Panc1 (cell line): Measurements from ENCODE around the gene ZBTB20. TPM values are rescaled to one million over a fixed set of nuclear protein-coding genes. Genes with fewer than 3 reads are reported as not detected.
"Not testable (repeated sequence)": the region's sequence is repeated elsewhere in the genome, so short reads cannot be mapped to it uniquely, and the experiment has no call there.

Source experiments
- ATAC-seq: fragments of 200-7000 bp; cut with Tn5 transposase; 2 replicates; pipeline ENCODE4 v1.9.1; 2020; ENCODE audit warnings: mild to moderate bottlenecking, moderate library complexity
- BruUV-seq: library from RNA; stranded (reverse); fragments of 400-500 nt; replicated peaks from 2 replicates; lab custom pipeline; 2021; lab: Mats Ljungman, UMichigan
- CTCF ChIA-PET: fragments of 300-600 bp; sonication (Branson Sonifier 250); formaldehyde crosslinking; loops from one replicate; lab custom pipeline; 2022; ENCODE audit warnings: antibody characterized with exemption; lab: Charles Lee
- POLR2A ChIA-PET: fragments of 300-600 bp; sonication (Branson Sonifier 250); formaldehyde crosslinking; loops from one replicate; lab custom pipeline; 2022; ENCODE audit warnings: antibody characterized with exemption; lab: Charles Lee
- DNase-seq: peaks from one replicate; pipeline ENCODE4 v3.0.0-alpha.2; 2010; ENCODE audit warnings: low read depth, low spot score
- H3K27ac ChIP-seq: 2 replicates; pipeline ENCODE4 v1.5.1; 2011; ENCODE audit warnings: mild to moderate bottlenecking, low read length, inconsistent platforms
- H3K27me3 ChIP-seq: fragments of 200-500 bp; sonication (Bioruptor generic); 2 replicates; pipeline ENCODE4 v1.6.0; 2014; ENCODE audit warnings: low read length, inconsistent platforms; ENCODE audit not compliant: control insufficient read depth, insufficient read depth
- H3K36me3 ChIP-seq: fragments of 200-500 bp; sonication (Bioruptor generic); 2 replicates; pipeline ENCODE4 v1.5.1; 2014; ENCODE audit warnings: inconsistent platforms, mild to moderate bottlenecking, low read length, moderate library complexity; ENCODE audit not compliant: control insufficient read depth, insufficient read depth
- H3K4me1 ChIP-seq: 2 replicates; pipeline ENCODE4 v1.5.1; 2011; ENCODE audit warnings: inconsistent platforms, mild to moderate bottlenecking, low read length, moderate library complexity; ENCODE audit not compliant: control insufficient read depth, insufficient read depth
- H3K4me3 ChIP-seq, 2 experiments: 2 replicates each; pipeline ENCODE4 v1.5.1; 2011 to 2012; ENCODE audit warnings: low read depth in 2 of 2, low read length in 2 of 2, mild to moderate bottlenecking in 2 of 2, inconsistent platforms in 1 of 2, moderate library complexity in 1 of 2
- H3K9me3 ChIP-seq: fragments of 200-500 bp; sonication (Bioruptor generic); 2 replicates; pipeline ENCODE4 v1.5.1; 2014; ENCODE audit warnings: low read depth, mild to moderate bottlenecking, inconsistent platforms, low read length, moderate library complexity; ENCODE audit not compliant: control insufficient read depth, insufficient read depth
- POLR2AphosphoS5 ChIP-seq: IDR thresholded peaks from 2 replicates; pipeline ENCODE4 v1.6.1; 2012; ENCODE audit warnings: mild to moderate bottlenecking, low read depth, low read length, moderate library complexity
- SIN3A ChIP-seq: IDR thresholded peaks from 2 replicates; pipeline ENCODE4 v1.6.1; 2012; ENCODE audit warnings: low read depth, mild to moderate bottlenecking, low read length, moderate library complexity, borderline replicate concordance; ENCODE audit not compliant: insufficient read depth
- TCF7L2 ChIP-seq: IDR thresholded peaks from 2 replicates; pipeline ENCODE4 v1.6.1; 2011; ENCODE audit warnings: mild to moderate bottlenecking, low read depth, low read length, inconsistent platforms
- in situ Hi-C: cut with HindIII; loops from 2 replicates; pipeline ENCODE4 v1.10.0; 2016; ENCODE audit warnings: low sequenced_read_pairs, low pct_unique_long_range_greater_than_20kb
- intact Hi-C: fragments of 100-400 bp; cut with micrococcal nuclease; formaldehyde crosslinking; loops from one replicate; pipeline ENCODE4 v1.10.0; 2022; ENCODE audit not compliant: unreplicated experiment
- total RNA-seq: library from RNA; stranded (reverse); gene quantifications from one replicate; pipeline ENCODE4 v1.2.1, GENCODE V29; 2021; ENCODE audit not compliant: unreplicated experiment
- TF ChIP-seq, protein P1 (sequence below): fragments of 450-650 bp; IDR thresholded peaks from 2 replicates; pipeline ENCODE4 v1.5.1; 2017; ENCODE audit warnings: mild to moderate bottlenecking
- TF ChIP-seq, protein P2 (sequence below), 2 experiments: IDR thresholded peaks; 2 replicates each; pipeline ENCODE4 v1.6.1; 2011 to 2012; ENCODE audit warnings: low read depth in 2 of 2, control low read depth in 1 of 2, low read length in 1 of 2, mild to moderate bottlenecking in 1 of 2, moderate library complexity in 1 of 2; ENCODE audit not compliant: insufficient read depth in 1 of 2

Gene ZBTB20
- total RNA-seq, 1 experiment from 2014 or later = 4.1 TPM

DNA sequence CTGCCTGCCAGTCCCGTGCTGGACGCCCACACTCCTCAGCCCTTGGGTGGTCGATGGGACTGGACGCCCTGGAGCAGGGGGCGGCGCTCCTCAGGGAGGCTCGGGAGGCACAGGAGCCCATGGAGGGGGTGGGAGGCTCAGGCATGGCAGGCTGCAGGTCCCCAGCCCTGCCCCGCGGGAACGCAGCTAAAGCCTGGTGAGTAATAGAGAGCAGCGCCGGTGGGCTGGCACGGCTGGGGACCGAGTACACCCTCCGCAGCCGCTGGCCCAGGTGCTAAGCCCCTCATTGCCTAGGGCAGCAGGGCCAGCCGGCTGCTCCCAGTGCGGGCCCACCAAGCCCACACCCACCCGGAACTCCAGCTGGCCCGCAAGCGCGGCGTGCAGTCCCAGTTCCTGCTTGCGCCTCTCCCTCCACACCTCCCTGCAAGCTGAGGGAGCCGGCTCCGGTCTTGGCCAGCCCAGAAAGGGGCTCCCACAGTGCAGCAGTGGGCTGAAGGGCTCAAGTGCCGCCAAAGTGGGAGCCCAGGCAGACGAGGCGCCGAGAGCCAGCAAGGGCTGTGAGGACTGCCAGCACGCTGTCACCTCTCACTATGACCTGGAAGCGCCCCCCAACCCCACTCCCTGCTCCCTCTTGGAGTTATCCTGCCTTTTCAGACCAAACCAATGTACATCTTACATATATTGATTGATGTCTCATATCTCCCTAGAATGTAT lies 37.9 kb upstream of the ZBTB20 start:
- POLR2A ChIA-PET, H3K27ac ChIP-seq, BruUV-seq, H3K4me3 ChIP-seq, H3K4me1 ChIP-seq, ATAC-seq, in situ Hi-C loops, CTCF ChIA-PET, H3K27me3 ChIP-seq, DNase-seq, intact Hi-C loops, H3K36me3 ChIP-seq, H3K9me3 ChIP-seq: not testable (repeated sequence)

DNA sequence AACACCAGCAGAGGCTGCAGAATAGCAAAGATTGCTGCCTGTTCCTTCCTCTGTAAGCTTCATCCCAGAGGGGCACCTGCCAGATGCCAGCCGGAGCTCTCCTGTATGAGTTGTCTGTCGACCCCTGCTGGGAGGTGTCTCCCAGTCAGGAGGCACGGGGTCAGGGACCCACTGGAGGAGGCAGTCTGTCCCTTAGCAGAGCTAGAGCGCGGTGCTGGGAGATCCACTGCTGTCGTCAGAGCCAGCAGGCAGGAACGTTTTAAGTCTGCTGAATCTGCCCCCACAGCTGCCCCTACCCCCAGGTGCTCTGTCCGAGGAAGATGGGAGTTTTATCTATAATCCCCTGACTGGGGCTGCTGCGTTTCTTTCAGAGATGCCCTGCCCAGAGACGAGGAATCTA lies 31.8 kb upstream of the ZBTB20 start:
- BruUV-seq, POLR2A ChIA-PET, H3K4me3 ChIP-seq, H3K36me3 ChIP-seq, DNase-seq, ATAC-seq, CTCF ChIA-PET, H3K9me3 ChIP-seq, H3K27me3 ChIP-seq, H3K27ac ChIP-seq, in situ Hi-C loops, H3K4me1 ChIP-seq, intact Hi-C loops: not testable (repeated sequence)

DNA sequence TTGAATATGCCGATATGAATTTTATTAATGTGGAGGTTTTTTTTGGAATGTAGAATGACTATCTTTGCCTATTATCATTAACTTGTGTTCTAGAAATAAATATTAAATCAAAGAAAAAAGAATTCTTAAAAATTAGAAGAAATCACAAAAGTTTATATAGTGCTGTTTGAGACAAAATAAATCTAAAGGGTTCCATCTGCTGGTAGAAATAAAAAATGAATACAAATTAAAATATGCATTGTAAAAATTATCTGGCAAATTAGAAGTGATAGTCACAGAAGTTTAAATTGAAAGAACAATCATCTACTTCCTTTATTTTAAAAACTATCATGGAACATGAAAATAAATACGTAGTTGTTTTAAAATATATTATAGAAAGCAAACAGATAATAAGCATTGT lies 22.7 kb upstream of the ZBTB20 start:
- ATAC-seq (no peak), DNase-seq (no peak)
- Histone ChIP-seq H3K9me3 (no peaks in the 10 kb centered on the region), H3K27me3 (no peaks in the 10 kb centered on the region), H3K27ac (no peak overlapping the region), H3K4me3 (no peak overlapping the region), H3K36me3 (no peaks in the 10 kb centered on the region), H3K4me1 (no peaks in the 10 kb centered on the region)
- no peak for TF ChIP-seq TCF7L2
- intact Hi-C loops = loop anchor here (1.0 to 10.0 kb wide), 2 partner anchors 78 to 345 kb away; no protein-coding TSS in a partner anchor
- CTCF ChIA-PET = no interaction called here
- POLR2A ChIA-PET = no interaction called here
- in situ Hi-C loops = no loop called here
- no TSS peak for BruUV-seq

DNA sequence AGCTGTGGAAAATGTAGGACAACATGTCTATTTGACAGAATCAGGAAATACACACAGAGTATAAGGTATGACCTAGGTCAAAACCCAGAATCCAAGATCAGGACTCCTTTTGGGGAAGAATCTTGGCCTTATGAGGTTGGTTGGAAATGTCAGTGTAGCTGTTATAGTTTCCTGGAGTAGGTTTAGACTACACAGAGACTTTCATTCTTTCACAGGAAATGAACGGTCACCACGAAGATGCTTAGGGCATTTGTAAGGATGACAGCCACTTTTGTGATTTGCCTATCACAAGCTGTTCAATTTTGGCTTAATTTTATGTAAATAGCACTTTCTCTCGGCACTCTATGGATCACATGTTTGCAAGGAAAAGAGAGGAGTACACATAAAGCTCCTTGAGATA lies 18.6 kb upstream of the ZBTB20 start:
- ChIA-PET CTCF (no interaction called here), POLR2A (no interaction called here)
- no peak overlapping the region for H3K4me3 ChIP-seq
- in situ Hi-C loops (no loop called here), intact Hi-C loops (loop anchor here (10.0 kb wide), 1 partner anchor 341 kb away; no protein-coding TSS in a partner anchor)
- H3K36me3 ChIP-seq = no peaks in the 10 kb centered on the region
- no peaks in the 10 kb centered on the region for H3K27me3 ChIP-seq
- no peaks in the 10 kb centered on the region for H3K9me3 ChIP-seq
- H3K27ac ChIP-seq = no peak overlapping the region
- no peak for DNase-seq
- TF ChIP-seq, protein P1, sequence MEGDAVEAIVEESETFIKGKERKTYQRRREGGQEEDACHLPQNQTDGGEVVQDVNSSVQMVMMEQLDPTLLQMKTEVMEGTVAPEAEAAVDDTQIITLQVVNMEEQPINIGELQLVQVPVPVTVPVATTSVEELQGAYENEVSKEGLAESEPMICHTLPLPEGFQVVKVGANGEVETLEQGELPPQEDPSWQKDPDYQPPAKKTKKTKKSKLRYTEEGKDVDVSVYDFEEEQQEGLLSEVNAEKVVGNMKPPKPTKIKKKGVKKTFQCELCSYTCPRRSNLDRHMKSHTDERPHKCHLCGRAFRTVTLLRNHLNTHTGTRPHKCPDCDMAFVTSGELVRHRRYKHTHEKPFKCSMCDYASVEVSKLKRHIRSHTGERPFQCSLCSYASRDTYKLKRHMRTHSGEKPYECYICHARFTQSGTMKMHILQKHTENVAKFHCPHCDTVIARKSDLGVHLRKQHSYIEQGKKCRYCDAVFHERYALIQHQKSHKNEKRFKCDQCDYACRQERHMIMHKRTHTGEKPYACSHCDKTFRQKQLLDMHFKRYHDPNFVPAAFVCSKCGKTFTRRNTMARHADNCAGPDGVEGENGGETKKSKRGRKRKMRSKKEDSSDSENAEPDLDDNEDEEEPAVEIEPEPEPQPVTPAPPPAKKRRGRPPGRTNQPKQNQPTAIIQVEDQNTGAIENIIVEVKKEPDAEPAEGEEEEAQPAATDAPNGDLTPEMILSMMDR = no peak
- TF ChIP-seq TCF7L2 = no peak
- no peak for TF ChIP-seq POLR2AphosphoS5
- TF ChIP-seq, protein P2, sequence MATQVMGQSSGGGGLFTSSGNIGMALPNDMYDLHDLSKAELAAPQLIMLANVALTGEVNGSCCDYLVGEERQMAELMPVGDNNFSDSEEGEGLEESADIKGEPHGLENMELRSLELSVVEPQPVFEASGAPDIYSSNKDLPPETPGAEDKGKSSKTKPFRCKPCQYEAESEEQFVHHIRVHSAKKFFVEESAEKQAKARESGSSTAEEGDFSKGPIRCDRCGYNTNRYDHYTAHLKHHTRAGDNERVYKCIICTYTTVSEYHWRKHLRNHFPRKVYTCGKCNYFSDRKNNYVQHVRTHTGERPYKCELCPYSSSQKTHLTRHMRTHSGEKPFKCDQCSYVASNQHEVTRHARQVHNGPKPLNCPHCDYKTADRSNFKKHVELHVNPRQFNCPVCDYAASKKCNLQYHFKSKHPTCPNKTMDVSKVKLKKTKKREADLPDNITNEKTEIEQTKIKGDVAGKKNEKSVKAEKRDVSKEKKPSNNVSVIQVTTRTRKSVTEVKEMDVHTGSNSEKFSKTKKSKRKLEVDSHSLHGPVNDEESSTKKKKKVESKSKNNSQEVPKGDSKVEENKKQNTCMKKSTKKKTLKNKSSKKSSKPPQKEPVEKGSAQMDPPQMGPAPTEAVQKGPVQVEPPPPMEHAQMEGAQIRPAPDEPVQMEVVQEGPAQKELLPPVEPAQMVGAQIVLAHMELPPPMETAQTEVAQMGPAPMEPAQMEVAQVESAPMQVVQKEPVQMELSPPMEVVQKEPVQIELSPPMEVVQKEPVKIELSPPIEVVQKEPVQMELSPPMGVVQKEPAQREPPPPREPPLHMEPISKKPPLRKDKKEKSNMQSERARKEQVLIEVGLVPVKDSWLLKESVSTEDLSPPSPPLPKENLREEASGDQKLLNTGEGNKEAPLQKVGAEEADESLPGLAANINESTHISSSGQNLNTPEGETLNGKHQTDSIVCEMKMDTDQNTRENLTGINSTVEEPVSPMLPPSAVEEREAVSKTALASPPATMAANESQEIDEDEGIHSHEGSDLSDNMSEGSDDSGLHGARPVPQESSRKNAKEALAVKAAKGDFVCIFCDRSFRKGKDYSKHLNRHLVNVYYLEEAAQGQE (IDR thresholded peaks at IDR 0.05; ENCODE audit: insufficient read depth in 1 of 2, low read depth in 2 of 2, low read length in 1 of 2) = no peak
- TF ChIP-seq SIN3A = no peak
- no peak for ATAC-seq
- no TSS peak for BruUV-seq
- no peaks in the 10 kb centered on the region for H3K4me1 ChIP-seq
